GM12878 (cell line): ENCODE measurements around the gene BHLHE41. TPM values are rescaled to one million over a fixed set of nuclear protein-coding genes. Genes with fewer than 3 reads are reported as not detected.

ENCODE experiments used
- ATAC-seq: fragments of 200-7000 bp; cut with Tn5 transposase; 3 replicates; pipeline ENCODE4 v1.9.1; 2020; ENCODE audit warnings: mild to moderate bottlenecking, moderate library complexity
- BruUV-seq: library from RNA; stranded (reverse); fragments of 400-500 nt; replicated peaks from 2 replicates; lab custom pipeline; 2021; lab: Mats Ljungman, UMichigan
- CTCF ChIA-PET: fragments of 300-600 bp; sonication (Branson Sonifier 250); formaldehyde crosslinking; extraction: SDS; loops from one replicate; lab custom pipeline; 2021; ENCODE audit warnings: inconsistent platforms; lab: Yijun Ruan, JAX
- POLR2A ChIA-PET: fragments of 350-600 bp; formaldehyde crosslinking; extraction: SDS; loops from one replicate; lab custom pipeline; 2021; ENCODE audit warnings: inconsistent platforms; lab: Charles Lee
- RAD21 ChIA-PET: fragments of 300-600 bp; sonication (Branson Sonifier 250); formaldehyde crosslinking; loops from one replicate; lab custom pipeline; 2023; ENCODE audit warnings: antibody characterized with exemption; ENCODE audit not compliant: unreplicated experiment; lab: Charles Lee
- SMC1A ChIA-PET: fragments of 300-600 bp; sonication (Branson Sonifier 250); formaldehyde crosslinking; loops from one replicate; lab custom pipeline; 2023; ENCODE audit not compliant: unreplicated experiment, uncharacterized antibody; lab: Charles Lee
- DNase-seq: peaks from one replicate; pipeline ENCODE4 v3.0.0-alpha.2; 2011; ENCODE audit warnings: low read depth, low spot score
- FAIRE-seq: peaks from 3 replicates; lab custom pipeline; 2011; peaks lifted over from hg19 to GRCh38; lab: Jason Lieb, UNC
- H2AFZ ChIP-seq: 2 replicates; pipeline ENCODE4 v1.6.0; 2011; ENCODE audit warnings: low read depth, low read length, control low read depth; ENCODE audit not compliant: control insufficient read depth
- H3K27ac ChIP-seq: 2 replicates; pipeline ENCODE4 v1.5.1; 2011; ENCODE audit warnings: control low read depth; ENCODE audit not compliant: control insufficient read depth, insufficient read depth
- H3K27me3 ChIP-seq, 2 experiments: replicated peaks in 1 of 2; 2 replicates each; pipeline versions ENCODE4 v1.6.0 to v1.6.1; 2011; ENCODE audit warnings: low read length in 1 of 2; ENCODE audit not compliant: control insufficient read depth in 2 of 2, insufficient read depth in 2 of 2
- H3K36me3 ChIP-seq, 2 experiments: 2 replicates each; pipeline ENCODE4 v1.5.1; 2011; ENCODE audit warnings: low read length in 1 of 2; ENCODE audit not compliant: control insufficient read depth in 2 of 2, insufficient read depth in 2 of 2
- H3K4me1 ChIP-seq: 2 replicates; pipeline ENCODE4 v1.6.1; 2011; ENCODE audit warnings: mild to moderate bottlenecking, low read length, moderate library complexity, mixed read lengths; ENCODE audit not compliant: control insufficient read depth, insufficient read depth
- H3K4me2 ChIP-seq: 2 replicates; pipeline ENCODE4 v1.6.0; 2011; ENCODE audit warnings: control low read depth; ENCODE audit not compliant: control insufficient read depth, insufficient read depth
- H3K4me3 ChIP-seq: fragments of 200-600 bp; sonication (generic); 2 replicates; pipeline ENCODE4 v1.5.1; 2016
- H3K79me2 ChIP-seq: 2 replicates; pipeline ENCODE4 v1.6.0; 2011; ENCODE audit warnings: low read length; ENCODE audit not compliant: control insufficient read depth, insufficient read depth
- H3K9ac ChIP-seq: 2 replicates; pipeline ENCODE4 v1.8.0; 2011; ENCODE audit warnings: low read length, control low read depth, mixed read lengths; ENCODE audit not compliant: control insufficient read depth, insufficient read depth
- H3K9me3 ChIP-seq: replicated peaks from 3 replicates; pipeline ENCODE4 v1.5.1; 2011; ENCODE audit warnings: mild to moderate bottlenecking, low read length; ENCODE audit not compliant: control insufficient read depth, insufficient read depth
- H4K20me1 ChIP-seq: 2 replicates; pipeline ENCODE4 v1.6.0; 2011; ENCODE audit not compliant: control insufficient read depth, insufficient read depth
- BRCA1 ChIP-seq: IDR thresholded peaks from 2 replicates; pipeline ENCODE4 v1.6.1; 2011; ENCODE audit warnings: low read depth, low read length, improper control_type of control experiment
- HDAC2 ChIP-seq: fragments of 200-600 bp; sonication (generic); IDR thresholded peaks from 2 replicates; pipeline ENCODE4 v1.6.1; 2017
- IKZF1 ChIP-seq: fragments of 450-650 bp; conservative IDR thresholded peaks from 2 replicates; pipeline ENCODE4 v1.6.1; 2017; ENCODE audit warnings: antibody characterized with exemption, mild to moderate bottlenecking
- NFIC ChIP-seq: IDR thresholded peaks from 2 replicates; pipeline ENCODE4 v1.6.1; 2012; ENCODE audit warnings: low read depth, mild to moderate bottlenecking, inconsistent platforms, low read length, moderate library complexity
- POU2F2 ChIP-seq: IDR thresholded peaks from 3 replicates; pipeline ENCODE4 v1.6.1; 2011; ENCODE audit warnings: low read depth, mild to moderate bottlenecking, low read length, borderline replicate concordance
- RAD51 ChIP-seq: fragments of 450-650 bp; IDR thresholded peaks from 2 replicates; pipeline ENCODE4 v1.6.1; 2016; ENCODE audit warnings: moderate library complexity, mild to moderate bottlenecking, inconsistent platforms
- WGBS: methylation state at CpG from one replicate; pipeline ENCODE4 v1.1.6; 2016; ENCODE audit warnings: low lambda C conversion rate; ENCODE audit not compliant: insufficient replicate concordance, insufficient coverage; ENCODE audit errors: missing lambda C conversion rate; 5-methylcytosine and 5-hydroxymethylcytosine counted together
- in situ Hi-C: fragments of 300-500 bp; cut with MboI; formaldehyde crosslinking; loops from 9 replicates; pipeline ENCODE4 v1.14.3; 2018; ENCODE audit warnings: mixed read lengths
- intact Hi-C: fragments of 100-400 bp; cut with micrococcal nuclease; formaldehyde crosslinking; loops from one replicate; pipeline ENCODE4 v1.14.2; 2022; ENCODE audit not compliant: unreplicated experiment
- polyA plus RNA-seq, 11 experiments: library from polyadenylated mRNA; depleted of rRNA in 4 of 11; unstranded in 6 of 11; stranded (reverse) in 5 of 11; fragments of >200 nt; fragmentation: Nextera tagmentation in 4 of 11; fragmentation: Illumina TruSeq in 1 of 11; extraction: Ambion mirVana in 4 of 11; extraction: Trizol in 1 of 11; gene quantifications; 1 replicate in 1 of 11; 2 replicates in 10 of 11; pipeline versions ENCODE4 v1.2.1 to v1.2.3, GENCODE V29; 2011 to 2016; ENCODE audit warnings: inconsistent platforms in 2 of 11, missing spikeins in 2 of 11, low read depth in 1 of 11
- total RNA-seq, 4 experiments: library from RNA; depleted of rRNA in 3 of 4; stranded (reverse); fragments of >200 nt in 3 of 4; fragmentation: Illumina TruSeq in 1 of 4; extraction: Trizol in 1 of 4; gene quantifications; 2 replicates each; pipeline versions ENCODE4 v1.2.1 to v1.2.3, GENCODE V29; 2013 to 2021
- TF ChIP-seq, protein P1 (sequence below): IDR thresholded peaks from 2 replicates; pipeline ENCODE4 v1.6.1; 2012; ENCODE audit warnings: low read length, inconsistent platforms
- TF ChIP-seq, protein P2 (sequence below): IDR thresholded peaks from 2 replicates; pipeline ENCODE4 v1.6.1; 2012; ENCODE audit warnings: low read depth, low read length, improper control_type of control experiment
- TF ChIP-seq, protein P3 (sequence below): IDR thresholded peaks from 2 replicates; pipeline ENCODE4 v1.6.1; 2012; ENCODE audit warnings: low read depth, low read length, improper control_type of control experiment
- TF ChIP-seq, protein P4 (sequence below): fragments of 450-650 bp; formaldehyde crosslinking; IDR thresholded peaks from 2 replicates; pipeline ENCODE4 v1.4.0; 2022; ENCODE audit warnings: mild to moderate bottlenecking, moderate library complexity
- TF ChIP-seq, protein P5 (sequence below): fragments of 450-650 bp; IDR thresholded peaks from 2 replicates; pipeline ENCODE4 v1.6.1; 2018; ENCODE audit warnings: borderline replicate concordance, mild to moderate bottlenecking; ENCODE audit not compliant: partially characterized antibody

Gene BHLHE41
- total and polyA plus RNA-seq, 10 of the 15 experiments (the other 5 are each of a cell fraction or from before 2014, with no cell fraction given): 0.02 to 1.5 (median 0.07) TPM; not detected in 3

DNA sequence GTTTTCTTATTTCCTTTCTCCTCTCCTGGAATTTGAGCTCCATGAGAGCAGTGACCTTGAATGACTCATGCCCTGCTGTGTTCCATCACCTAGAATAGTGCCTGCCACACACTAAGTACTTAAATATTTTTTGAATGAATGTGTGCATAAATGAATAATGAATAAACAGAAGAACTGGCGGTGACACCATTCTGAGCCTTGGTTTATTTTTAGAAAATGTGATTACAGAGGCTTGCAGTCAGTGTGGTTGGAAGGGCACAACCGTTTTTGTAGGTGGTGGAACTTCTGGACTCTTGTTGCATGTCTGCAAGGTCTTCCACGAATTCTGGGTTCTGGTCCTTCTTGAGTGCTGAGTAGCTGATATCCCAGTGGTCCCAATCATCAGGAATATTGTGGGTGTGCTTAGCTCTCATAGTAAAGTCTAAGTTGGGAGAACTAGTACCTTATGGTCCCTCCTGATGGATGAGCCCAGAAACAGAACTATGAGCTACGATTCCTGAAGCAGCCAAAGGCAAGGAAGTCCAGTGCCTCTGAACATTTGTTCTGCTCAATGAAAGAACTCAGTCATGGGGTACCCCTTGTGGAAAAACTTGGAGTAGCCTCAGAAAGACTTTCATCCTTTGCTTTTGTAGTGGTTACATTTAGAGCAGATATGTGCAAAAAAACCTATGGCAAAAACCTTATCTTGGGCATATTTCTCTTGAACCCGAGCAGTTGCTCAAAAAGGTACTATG, 28.8 kb upstream of the BHLHE41 start (continued):
- TF ChIP-seq, protein P1, sequence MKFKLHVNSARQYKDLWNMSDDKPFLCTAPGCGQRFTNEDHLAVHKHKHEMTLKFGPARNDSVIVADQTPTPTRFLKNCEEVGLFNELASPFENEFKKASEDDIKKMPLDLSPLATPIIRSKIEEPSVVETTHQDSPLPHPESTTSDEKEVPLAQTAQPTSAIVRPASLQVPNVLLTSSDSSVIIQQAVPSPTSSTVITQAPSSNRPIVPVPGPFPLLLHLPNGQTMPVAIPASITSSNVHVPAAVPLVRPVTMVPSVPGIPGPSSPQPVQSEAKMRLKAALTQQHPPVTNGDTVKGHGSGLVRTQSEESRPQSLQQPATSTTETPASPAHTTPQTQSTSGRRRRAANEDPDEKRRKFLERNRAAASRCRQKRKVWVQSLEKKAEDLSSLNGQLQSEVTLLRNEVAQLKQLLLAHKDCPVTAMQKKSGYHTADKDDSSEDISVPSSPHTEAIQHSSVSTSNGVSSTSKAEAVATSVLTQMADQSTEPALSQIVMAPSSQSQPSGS: no peak
- no peak for TF ChIP-seq IKZF1
- TF ChIP-seq, protein P2, sequence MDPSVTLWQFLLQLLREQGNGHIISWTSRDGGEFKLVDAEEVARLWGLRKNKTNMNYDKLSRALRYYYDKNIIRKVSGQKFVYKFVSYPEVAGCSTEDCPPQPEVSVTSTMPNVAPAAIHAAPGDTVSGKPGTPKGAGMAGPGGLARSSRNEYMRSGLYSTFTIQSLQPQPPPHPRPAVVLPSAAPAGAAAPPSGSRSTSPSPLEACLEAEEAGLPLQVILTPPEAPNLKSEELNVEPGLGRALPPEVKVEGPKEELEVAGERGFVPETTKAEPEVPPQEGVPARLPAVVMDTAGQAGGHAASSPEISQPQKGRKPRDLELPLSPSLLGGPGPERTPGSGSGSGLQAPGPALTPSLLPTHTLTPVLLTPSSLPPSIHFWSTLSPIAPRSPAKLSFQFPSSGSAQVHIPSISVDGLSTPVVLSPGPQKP: no peak

DNA sequence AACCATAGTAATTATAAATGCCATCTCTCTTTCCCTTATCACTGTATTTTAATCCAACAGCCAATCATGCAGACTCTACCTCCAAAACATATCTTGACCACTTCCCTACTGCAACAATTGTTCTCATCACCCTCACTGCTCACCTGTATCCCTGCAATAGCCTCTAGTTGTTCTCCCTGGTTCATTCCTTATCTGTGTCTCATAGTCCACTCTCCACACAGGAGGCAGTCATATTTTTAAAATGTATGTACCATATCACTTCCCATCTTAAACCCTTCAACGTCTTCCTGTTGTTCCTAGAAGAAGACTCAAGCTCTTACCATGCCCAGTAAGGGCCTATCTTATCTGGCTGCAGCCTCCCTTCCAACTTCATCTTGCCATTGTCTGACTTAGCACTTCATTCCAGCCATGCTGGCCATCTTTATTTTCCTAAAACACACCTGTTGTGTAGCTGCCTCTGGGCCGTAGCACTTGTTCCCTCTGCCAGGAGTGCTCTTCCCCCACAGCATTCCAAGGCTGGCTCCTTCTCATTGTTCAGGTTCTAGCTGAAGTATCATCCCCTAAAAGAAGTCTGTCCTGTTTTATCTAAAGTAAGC, 27.8 kb upstream of the BHLHE41 start:
- WGBS: 100% methylated on average over 2 of the region's 2 CpGs
- no peak overlapping the region for H3K4me2 ChIP-seq
- TF ChIP-seq, protein P3, sequence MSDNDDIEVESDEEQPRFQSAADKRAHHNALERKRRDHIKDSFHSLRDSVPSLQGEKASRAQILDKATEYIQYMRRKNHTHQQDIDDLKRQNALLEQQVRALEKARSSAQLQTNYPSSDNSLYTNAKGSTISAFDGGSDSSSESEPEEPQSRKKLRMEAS: no peak
- TF ChIP-seq, protein P4, sequence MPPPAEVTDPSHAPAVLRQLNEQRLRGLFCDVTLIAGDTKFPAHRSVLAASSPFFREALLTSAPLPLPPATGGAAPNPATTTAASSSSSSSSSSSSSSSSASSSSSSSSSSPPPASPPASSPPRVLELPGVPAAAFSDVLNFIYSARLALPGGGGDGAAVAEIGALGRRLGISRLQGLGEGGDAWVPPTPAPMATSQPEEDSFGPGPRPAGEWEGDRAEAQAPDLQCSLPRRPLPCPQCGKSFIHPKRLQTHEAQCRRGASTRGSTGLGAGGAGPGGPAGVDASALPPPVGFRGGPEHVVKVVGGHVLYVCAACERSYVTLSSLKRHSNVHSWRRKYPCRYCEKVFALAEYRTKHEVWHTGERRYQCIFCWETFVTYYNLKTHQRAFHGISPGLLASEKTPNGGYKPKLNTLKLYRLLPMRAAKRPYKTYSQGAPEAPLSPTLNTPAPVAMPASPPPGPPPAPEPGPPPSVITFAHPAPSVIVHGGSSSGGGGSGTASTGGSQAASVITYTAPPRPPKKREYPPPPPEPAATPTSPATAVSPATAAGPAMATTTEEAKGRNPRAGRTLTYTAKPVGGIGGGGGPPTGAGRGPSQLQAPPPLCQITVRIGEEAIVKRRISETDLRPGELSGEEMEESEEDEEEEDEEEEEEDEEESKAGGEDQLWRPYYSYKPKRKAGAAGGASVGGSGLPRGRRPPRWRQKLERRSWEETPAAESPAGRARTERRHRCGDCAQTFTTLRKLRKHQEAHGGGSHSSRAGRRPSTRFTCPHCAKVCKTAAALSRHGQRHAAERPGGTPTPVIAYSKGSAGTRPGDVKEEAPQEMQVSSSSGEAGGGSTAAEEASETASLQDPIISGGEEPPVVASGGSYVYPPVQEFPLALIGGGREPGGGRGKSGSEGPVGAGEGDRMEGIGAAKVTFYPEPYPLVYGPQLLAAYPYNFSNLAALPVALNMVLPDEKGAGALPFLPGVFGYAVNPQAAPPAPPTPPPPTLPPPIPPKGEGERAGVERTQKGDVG (CRISPR knock-in tag): no peak
- TF ChIP-seq NFIC: no peak
- TF ChIP-seq, protein P5, sequence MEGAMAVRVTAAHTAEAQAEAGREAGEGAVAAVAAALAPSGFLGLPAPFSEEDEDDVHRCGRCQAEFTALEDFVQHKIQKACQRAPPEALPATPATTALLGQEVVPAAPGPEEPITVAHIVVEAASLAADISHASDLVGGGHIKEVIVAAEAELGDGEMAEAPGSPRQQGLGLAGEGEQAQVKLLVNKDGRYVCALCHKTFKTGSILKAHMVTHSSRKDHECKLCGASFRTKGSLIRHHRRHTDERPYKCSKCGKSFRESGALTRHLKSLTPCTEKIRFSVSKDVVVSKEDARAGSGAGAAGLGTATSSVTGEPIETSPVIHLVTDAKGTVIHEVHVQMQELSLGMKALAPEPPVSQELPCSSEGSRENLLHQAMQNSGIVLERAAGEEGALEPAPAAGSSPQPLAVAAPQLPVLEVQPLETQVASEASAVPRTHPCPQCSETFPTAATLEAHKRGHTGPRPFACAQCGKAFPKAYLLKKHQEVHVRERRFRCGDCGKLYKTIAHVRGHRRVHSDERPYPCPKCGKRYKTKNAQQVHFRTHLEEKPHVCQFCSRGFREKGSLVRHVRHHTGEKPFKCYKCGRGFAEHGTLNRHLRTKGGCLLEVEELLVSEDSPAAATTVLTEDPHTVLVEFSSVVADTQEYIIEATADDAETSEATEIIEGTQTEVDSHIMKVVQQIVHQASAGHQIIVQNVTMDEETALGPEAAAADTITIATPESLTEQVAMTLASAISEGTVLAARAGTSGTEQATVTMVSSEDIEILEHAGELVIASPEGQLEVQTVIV: no peak
- no peak for TF ChIP-seq BRCA1
- TF ChIP-seq POU2F2: no peak
- no peak for TF ChIP-seq RAD51
- no peak for TF ChIP-seq HDAC2

More for the DNA sequence above, 27.8 kb upstream of the BHLHE41 start:
- ChIA-PET CTCF (interaction anchor here (7.2 kb wide), 1 partner anchor 31 kb away, joined by 74 read pairs; the partner anchor contains the start of gene BHLHE41), POLR2A (interaction anchor here (0.6 to 2.2 kb wide), 2 partner anchors 11 to 97 kb away, joined by 5 to 9 read pairs; no protein-coding TSS in a partner anchor), RAD21 (no interaction called here), SMC1A (interaction anchor here (1.0 to 8.1 kb wide), 10 partner anchors 8 to 146 kb away, joined by 3 to 93 read pairs (median 5); partner anchors contain the start of gene BHLHE41)
- intact Hi-C loops (no loop called here), in situ Hi-C loops (no loop called here)
- Histone ChIP-seq H3K79me2 (no peaks in the 10 kb centered on the region), H3K9me3 (no peaks in the 10 kb centered on the region), H2AFZ (no peak overlapping the region), H3K9ac (no peak overlapping the region), H4K20me1 (no peaks in the 10 kb centered on the region), H3K36me3 (no peaks in the 10 kb centered on the region), H3K27ac (no peak overlapping the region), H3K27me3 (peaks cover 0 to 4% of the 10 kb centered on the region in 2 experiments; a peak in 1 of 4 replicates), H3K4me1 (peaks cover 26% of the 10 kb centered on the region), H3K4me3 (no peak overlapping the region)
- no peak for DNase-seq
- no TSS peak for BruUV-seq
- no peak for FAIRE-seq
- ATAC-seq: no peak
